GM12801 (cell line): ENCODE results near the gene PLA2G2D.

ENCODE experiments used
- CTCF ChIP-seq: IDR thresholded peaks from one replicate; pipeline ENCODE4 v1.5.1; 2011; ENCODE audit warnings: control low read depth; ENCODE audit not compliant: insufficient read length; ENCODE audit errors: extremely low read depth

The PLA2G2D gene

DNA sequence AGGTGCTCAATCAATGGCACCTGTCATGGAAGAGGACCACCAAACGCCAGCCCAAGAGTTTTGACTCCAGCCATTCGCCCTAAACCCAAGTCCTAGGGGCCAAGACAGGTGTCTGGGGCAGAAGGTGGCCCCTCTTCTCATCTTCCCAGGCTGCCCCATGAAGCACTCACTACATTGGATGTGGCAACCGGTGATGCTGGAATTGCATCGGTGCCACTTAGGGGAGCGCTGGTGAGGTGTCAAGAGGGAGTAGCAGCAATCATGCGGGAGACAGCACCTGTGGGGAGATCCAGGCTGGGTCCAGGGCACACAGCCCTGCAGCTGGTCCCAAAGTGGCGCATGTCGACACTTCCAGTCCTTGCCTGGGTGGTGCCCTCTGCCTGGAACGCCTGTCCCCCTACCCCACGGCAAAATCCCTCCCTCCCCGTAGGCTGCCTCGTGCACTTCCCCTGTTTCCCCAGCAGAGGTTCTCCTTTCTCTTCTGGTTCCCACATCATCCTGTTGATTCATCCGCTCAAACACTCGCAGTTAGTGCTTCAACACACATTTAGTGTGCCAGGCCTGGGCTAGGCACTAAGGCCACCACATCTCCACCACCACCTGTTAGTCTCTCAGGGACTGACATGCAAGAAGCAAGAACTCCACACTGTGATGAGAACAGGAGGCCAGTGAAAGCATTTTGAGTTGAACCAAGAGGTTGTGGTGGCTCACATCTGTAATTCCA lies 18.5 kb downstream of the PLA2G2D start:
- peak; percentile 30 for TF ChIP-seq CTCF

GRCh38 chr1:20099533-20099932 lies 19.8 kb downstream of the PLA2G2D start:
- no peak for TF ChIP-seq CTCF

DNA sequence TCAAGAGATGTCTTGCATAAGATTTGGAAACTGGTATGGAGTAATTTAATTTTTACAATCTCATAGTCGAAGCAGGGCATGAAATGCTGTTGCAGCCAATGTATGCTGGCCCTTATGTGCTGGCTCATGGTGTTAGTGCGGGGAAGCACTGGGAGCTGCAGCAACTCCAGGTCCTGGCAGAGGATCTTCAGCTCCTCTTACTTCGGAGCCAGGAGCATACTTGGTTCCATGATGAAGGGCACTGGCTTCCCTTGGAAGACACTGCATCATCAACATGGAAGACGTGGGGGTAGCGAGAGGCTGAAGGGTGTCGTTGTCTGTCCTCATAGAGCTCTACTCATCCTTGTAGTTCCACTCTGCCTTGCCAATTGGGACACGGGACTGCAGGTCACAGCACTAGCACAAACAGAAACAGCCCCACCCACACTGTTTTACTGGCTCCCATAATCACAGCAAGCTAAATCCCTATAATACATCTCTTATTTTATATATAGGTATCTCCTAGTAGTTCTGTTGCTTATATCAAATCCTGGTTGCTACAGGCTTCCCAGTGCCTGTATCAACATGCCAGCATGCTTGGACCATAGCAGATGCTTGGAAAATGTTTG lies 22.4 kb downstream of the PLA2G2D start:
- TF ChIP-seq CTCF, result no peak

DNA sequence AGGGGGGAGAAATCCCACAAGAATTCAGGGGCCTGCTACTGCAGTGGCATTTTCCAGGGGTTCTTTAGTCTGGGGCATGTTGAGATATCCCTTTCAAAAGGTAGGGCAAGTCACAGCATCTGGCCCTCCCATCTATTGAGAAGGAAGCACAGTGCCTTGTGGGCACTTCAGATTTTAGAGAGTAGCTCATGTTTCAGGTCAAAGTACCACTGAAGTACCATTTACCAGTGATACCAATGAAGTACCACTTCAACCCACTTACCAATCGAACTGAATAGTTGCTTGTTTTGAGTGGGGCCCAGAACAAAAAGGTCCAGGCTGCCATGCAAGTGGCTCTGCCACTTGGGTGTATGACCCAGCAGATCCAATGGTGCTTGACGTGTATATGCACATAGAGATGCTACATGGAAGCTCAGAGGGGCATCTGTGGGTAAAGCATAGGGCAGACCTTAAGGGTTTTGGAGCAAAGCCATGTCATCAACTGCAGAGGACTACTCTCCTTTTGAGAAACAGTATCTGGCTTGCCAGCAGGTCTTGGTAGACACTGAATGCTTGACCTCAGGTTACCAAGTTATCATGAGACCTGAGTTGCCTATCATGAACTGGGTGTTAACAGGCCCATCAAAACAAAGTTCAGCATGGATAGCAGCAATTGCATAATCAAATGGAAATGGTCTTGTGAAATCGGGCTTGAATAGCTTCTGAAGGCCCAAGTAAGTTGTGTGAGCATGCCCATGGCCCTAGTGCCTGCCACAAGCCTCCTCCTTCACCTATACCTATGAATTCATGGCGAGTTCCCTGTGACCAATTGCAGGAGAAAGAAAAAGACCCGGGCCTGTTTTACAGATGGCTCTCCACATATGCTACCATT lies 23.5 kb downstream of the PLA2G2D start:
- TF ChIP-seq CTCF, result no peak

DNA sequence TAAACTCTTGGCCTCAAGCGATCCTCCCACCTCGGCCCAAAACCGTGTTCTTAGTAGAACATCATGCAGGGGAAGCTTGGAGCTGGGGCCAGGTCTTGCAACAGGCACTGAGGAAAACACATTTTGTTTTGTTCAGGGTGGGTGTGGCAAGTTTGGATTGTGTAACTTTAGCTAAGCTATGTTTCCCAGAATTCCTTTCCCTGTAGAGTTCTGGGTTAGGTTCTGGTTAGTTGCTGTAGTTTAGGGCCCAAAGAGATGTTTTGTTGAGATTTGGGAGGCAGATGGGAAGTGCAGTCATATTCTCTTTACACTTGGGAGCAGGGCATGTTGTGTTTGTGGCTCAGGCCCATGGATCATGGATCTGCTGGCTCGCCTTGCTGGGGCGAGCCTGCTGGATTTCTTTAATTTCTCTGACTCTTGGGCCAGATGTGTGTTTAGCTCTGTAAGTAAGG lies 25.4 kb downstream of the PLA2G2D start:
- TF ChIP-seq CTCF, result no peak

GRCh38 chr1:20093303-20093702 lies 26.0 kb downstream of the PLA2G2D start:
- no peak for TF ChIP-seq CTCF

- no peak for TF ChIP-seq CTCF
These were observed 28.7 kb downstream of the PLA2G2D start for GRCh38 chr1:20090641-20091040.
